NOMO-1 treated with DMSO at 0.1 percent for 48 hours (cell line): ENCODE measurements around the gene CWH43.
"Not testable (repeated sequence)": the region's sequence is repeated elsewhere in the genome, so short reads cannot be mapped to it uniquely, and the experiment has no call there.

Experiments
- DNase-seq: peaks from one replicate; lab custom pipeline; 2025; ENCODE audit not compliant: unreplicated experiment; lab: John Stamatoyannopoulos, UW

Gene CWH43

GRCh38 chr4:49096215-49096614 lies 110.1 kb downstream of the CWH43 start:
- not testable (repeated sequence) for DNase-seq

DNA sequence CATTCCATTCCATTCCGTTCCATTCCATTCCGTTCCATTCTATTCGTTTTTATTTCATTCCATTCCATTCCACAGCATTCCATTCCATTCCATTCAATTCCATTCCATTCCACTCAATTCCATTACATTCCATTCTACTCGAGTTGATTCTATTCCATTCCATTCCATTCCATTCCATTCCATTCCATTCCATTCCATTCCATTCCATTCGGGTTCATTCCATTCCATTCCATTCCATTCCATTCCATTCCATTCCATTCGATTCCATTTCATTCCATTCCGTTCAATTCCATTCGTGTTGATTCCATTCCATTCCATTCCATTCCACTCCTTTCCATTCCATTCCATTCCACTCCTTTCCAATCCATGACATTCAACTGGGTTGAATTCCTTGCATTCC lies 110.6 kb downstream of the CWH43 start:
- not testable (repeated sequence) for DNase-seq

DNA sequence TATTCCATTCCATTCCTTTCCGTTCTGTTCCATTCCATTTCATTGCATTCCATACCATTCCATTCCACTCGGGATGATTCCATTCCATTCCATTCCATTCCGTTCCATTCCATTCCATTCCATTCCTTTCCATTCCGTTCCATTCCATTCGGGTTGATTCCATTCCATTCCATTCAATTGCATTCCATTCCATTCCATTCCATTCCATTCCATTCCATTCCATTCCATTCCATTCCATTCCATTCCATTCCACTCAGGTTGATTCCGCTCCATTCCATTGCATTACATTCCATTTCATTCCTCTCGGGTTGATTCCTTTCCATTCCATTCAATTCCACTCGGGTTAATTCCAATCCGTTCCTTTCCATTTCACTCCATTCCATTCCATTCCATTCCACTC lies 111.0 kb downstream of the CWH43 start:
- DNase-seq, result not testable (repeated sequence)

GRCh38 chr4:49097505-49097904 lies 111.4 kb downstream of the CWH43 start:
- not testable (repeated sequence) for DNase-seq

- DNase-seq, result not testable (repeated sequence)
These were observed 112.1 kb downstream of the CWH43 start for GRCh38 chr4:49098034-49098759.

DNA sequence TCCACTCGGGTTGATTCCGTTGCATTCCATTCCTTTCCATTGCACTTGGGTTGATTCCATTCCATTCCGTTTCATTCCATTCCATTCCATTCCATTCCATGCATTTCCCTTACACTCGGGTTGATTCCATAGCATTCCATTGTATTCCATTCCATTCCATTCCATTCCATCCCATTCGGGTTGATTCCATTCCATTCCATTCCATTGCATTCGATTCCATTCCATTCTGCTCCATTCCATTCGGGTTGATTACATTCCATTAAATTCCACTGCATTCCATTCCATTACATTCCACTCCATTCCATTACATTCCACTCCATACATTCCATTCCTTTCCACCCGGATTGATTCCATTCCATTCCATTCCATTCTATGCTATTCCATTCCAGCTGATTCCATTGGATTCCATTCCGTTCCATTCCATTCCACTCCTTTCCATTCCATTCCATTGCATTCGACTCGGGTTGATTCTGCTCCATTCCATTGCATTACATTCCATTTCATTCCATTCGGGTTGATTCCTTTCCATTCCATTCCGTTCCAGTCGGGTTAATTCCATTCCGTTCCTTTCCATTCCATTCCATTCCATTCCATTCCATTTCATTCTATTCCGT lies 113.9 kb downstream of the CWH43 start:
- not testable (repeated sequence) for DNase-seq

DNA sequence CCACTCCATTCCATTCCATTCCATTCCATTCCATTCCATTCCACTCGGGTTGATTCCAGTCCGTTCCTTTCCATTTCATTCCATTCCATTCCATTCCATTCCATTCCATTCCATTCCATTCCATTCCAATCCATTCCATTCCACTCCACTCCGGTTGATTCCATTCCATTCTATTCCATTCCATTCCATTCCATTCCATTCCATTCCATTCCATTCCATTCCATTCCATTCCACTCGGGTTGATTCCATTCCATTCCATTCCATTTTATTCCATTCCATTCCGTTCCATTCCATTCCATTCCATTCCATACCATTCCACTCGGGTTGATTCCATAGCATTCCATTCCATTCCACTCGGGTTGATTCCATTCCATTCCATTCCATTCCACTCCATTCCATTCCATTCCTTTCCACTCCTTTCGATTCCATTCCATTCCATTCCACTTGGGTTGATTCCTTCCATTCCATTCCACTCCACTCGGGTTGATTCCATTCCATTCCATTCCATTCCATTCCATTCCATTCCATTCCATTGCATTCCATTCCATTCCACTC lies 116.3 kb downstream of the CWH43 start:
- DNase-seq, result not testable (repeated sequence)

GRCh38 chr4:49103436-49104136 lies 117.5 kb downstream of the CWH43 start:
- DNase-seq, result not testable (repeated sequence)

- DNase-seq, result not testable (repeated sequence)
These were observed 118.3 kb downstream of the CWH43 start for GRCh38 chr4:49104231-49104930.

DNA sequence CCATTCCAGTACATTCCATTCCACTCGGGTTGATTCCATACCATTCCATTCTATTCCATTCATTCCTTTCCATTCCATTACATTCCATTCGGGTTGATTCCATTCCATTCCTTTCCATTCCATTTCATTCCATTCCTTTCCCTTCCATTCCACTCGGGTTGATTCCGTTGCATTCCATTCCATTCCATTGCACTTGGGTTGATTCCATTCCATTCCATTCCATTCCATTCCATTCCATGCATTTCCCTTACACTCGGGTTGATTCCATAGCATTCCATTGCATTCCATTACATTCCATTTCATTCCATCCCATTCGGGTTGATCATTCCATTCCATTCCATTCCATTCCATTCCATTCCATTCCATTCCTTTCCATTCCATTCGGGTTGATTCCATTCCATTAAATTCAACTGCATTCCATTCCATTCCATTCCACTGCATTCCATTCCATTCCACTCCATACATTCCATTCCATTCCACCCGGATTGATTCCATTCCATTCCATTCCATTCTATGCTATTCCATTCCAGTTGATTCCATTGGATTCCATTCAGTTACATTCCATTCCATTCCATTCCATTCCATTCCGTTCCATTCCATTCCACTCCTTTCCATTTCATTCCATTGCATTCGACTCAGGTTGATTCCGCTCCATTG lies 119.3 kb downstream of the CWH43 start:
- not testable (repeated sequence) for DNase-seq

DNA sequence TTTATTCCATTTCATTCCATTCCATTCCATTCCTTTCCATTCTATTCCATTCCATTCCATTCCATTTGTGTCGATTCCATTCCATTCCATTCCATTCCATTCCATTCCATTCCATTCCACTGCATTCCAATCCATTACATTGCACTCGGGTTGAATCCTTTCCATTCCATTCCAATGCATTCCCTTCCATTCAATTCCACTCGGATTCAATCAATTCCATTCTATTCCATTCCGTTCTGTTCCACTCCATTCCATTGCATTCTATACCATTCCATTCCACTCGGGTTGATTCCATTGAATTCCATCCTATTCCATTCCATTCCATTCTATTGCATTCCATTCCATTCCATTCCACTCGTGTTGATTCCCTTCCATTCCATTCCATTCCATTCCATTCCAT lies 121.2 kb downstream of the CWH43 start:
- DNase-seq, result not testable (repeated sequence)

GRCh38 chr4:49108183-49108978 lies 122.3 kb downstream of the CWH43 start:
- DNase-seq, result not testable (repeated sequence)

GRCh38 chr4:49109567-49110166 lies 123.6 kb downstream of the CWH43 start:
- DNase-seq, result not testable (repeated sequence)

DNA sequence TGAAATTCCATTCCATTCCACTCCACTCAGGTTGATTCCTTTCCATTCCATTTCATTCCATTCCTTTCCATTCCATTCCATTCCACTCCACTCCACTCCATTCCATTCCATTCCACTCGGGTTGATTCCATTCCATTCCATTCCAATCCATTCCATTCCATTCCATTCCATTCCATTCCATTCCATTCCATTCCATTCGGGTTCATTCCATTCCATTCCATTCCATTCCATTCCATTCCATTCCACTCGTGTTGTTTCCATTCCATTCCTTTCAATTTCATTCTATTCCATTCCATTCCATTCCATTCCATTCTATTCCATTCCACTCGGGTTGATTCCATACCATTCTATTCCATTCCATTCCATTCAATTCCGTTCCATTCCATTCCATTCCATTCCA lies 124.5 kb downstream of the CWH43 start:
- not testable (repeated sequence) for DNase-seq
